NB4 (cell line): ENCODE measurements around the gene ANKH.

ENCODE experiments used
- CTCF ChIP-seq: IDR thresholded peaks from one replicate; pipeline ENCODE4 v1.5.1; 2012; ENCODE audit warnings: low read depth, low read length
- MAX ChIP-seq: IDR thresholded peaks from 2 replicates; pipeline ENCODE4 v1.6.1; 2011; ENCODE audit warnings: low read depth, low read length
- POLR2A ChIP-seq: IDR thresholded peaks from 2 replicates; pipeline ENCODE4 v1.6.1; 2011; ENCODE audit warnings: mild to moderate bottlenecking; ENCODE audit not compliant: insufficient read length; ENCODE audit errors: extremely low read depth

- TF ChIP-seq CTCF (no peak), POLR2A (no peak), MAX (no peak)
These were observed 46.1 kb upstream of the ANKH start for GRCh38 chr5:14917719-14918118.
